ENCODE results near the gene CLTB. TPM values are rescaled to one million over a fixed set of nuclear protein-coding genes. Genes with fewer than 3 reads are reported as not detected.

CLTB gene
- total RNA-seq, 1 experiment from 2014 or later: 354 TPM

DNA sequence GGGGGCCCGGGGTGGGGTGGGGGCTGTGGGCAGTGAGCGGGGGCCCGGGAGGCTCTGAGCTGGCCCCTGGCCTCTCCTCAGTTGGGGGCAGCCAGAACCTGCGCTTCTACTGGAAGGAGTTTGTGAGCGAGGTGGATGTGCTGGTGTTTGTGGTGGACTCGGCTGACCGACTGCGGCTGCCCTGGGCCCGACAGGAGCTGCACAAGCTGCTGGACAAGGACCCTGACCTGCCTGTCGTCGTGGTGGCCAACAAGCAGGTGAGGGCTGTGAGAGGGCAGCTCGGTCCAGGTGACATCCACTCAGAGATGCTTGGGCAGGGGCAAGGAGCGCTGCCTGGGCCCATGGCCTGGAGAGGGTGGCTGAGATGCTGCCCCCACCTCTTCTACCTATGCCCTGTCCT, 47.6 kb downstream of the CLTB start:
- Histone ChIP-seq H3K4me3 (ENCODE audit: low read length) (no peak overlapping the region), H3K27me3 (ENCODE audit: low read length) (no peaks in the 10 kb centered on the region), H3K36me3 (ENCODE audit: low read depth, low read length) (no peaks in the 10 kb centered on the region), H3K9ac (ENCODE audit: low read length) (no peak overlapping the region), H3K4me2 (ENCODE audit: low read length) (no peak overlapping the region), H3K4me1 (ENCODE audit: insufficient read depth, low read length) (no peaks in the 10 kb centered on the region), H3K9me3 (ENCODE audit: low read length) (no peaks in the 10 kb centered on the region), H3K79me2 (ENCODE audit: low read length) (no peaks in the 10 kb centered on the region), H4K20me1 (ENCODE audit: low read length) (no peaks in the 10 kb centered on the region), H2AFZ (ENCODE audit: low read length) (no peak overlapping the region), H3K27ac (ENCODE audit: low read length) (no peak overlapping the region), H3F3A (ENCODE audit: low read length, unreplicated experiment) (no peaks in the 10 kb centered on the region), H3K9me2 (replicated peaks; ENCODE audit: low read length) (no peaks in the 10 kb centered on the region)
- TF ChIP-seq EZH2 (IDR thresholded peaks at IDR 0.05; ENCODE audit: low read length, unreplicated experiment): no peak
- no peak for TF ChIP-seq EZH2phosphoT487 (IDR thresholded peaks at IDR 0.05; ENCODE audit: borderline replicate concordance, low read length)
- TF ChIP-seq, protein P1, sequence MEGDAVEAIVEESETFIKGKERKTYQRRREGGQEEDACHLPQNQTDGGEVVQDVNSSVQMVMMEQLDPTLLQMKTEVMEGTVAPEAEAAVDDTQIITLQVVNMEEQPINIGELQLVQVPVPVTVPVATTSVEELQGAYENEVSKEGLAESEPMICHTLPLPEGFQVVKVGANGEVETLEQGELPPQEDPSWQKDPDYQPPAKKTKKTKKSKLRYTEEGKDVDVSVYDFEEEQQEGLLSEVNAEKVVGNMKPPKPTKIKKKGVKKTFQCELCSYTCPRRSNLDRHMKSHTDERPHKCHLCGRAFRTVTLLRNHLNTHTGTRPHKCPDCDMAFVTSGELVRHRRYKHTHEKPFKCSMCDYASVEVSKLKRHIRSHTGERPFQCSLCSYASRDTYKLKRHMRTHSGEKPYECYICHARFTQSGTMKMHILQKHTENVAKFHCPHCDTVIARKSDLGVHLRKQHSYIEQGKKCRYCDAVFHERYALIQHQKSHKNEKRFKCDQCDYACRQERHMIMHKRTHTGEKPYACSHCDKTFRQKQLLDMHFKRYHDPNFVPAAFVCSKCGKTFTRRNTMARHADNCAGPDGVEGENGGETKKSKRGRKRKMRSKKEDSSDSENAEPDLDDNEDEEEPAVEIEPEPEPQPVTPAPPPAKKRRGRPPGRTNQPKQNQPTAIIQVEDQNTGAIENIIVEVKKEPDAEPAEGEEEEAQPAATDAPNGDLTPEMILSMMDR (conservative IDR thresholded peaks at IDR 0.05; ENCODE audit: low read depth, low read length): no peak
- ChIA-PET CTCF (no interaction called here), POLR2A (ENCODE audit: unreplicated experiment) (no interaction called here)
- BruUV-seq (replicated peaks): no TSS peak
- no peak for ATAC-seq
- intact Hi-C loops (cut with micrococcal nuclease): no loop called here
- DNase-seq: no peak

DNA sequence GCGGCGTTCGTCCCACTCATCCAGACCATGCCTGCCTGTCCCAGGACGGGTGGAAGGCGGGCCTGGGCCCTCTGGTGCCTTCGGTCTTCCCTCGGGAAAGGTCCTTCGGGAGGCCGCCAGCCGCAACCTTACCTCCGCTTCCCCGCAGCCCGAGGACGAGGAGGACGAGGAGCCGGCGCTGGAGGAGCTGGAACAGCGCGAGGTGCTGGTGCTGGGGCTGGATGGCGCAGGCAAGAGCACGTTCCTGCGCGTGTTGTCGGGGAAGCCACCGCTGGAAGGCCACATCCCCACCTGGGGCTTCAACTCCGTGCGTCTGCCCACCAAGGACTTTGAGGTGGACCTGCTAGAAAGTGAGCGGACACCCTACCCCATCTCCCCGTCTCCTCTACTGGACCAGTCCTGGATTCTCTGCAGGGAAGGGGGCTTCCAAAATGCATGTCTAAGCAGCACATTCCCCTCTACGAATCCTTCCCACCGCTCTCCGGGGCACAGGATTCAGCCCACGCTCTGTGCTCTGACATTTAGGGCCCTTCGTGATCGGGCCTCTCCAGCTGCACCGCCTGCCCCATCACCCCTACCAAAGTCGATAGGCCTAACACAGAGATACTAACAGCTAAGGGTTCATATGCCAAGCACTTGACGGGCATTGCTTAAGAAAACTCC, 50.0 kb downstream of the CLTB start:
- no peaks in the 10 kb centered on the region for H4K20me1 ChIP-seq (ENCODE audit: low read length)
- no peak overlapping the region for H3K4me2 ChIP-seq (ENCODE audit: low read length)
- BruUV-seq (replicated peaks): no TSS peak
- POLR2A ChIA-PET (ENCODE audit: unreplicated experiment): no interaction called here
- no peaks in the 10 kb centered on the region for H3K36me3 ChIP-seq (ENCODE audit: low read depth, low read length)
- H3K4me3 ChIP-seq (ENCODE audit: low read length): no peak overlapping the region
- CTCF ChIA-PET: no interaction called here
- H2AFZ ChIP-seq (ENCODE audit: low read length): no peak overlapping the region
- no peaks in the 10 kb centered on the region for H3K9me2 ChIP-seq (replicated peaks; ENCODE audit: low read length)
- no peaks in the 10 kb centered on the region for H3K27me3 ChIP-seq (ENCODE audit: low read length)
- no peaks in the 10 kb centered on the region for H3K9me3 ChIP-seq (ENCODE audit: low read length)
- intact Hi-C loops (cut with micrococcal nuclease): no loop called here
- no peak for ATAC-seq
- H3F3A ChIP-seq (ENCODE audit: low read length, unreplicated experiment): no peaks in the 10 kb centered on the region
- TF ChIP-seq, protein P1 (conservative IDR thresholded peaks at IDR 0.05; ENCODE audit: low read depth, low read length): no peak
- no peak for TF ChIP-seq EZH2phosphoT487 (IDR thresholded peaks at IDR 0.05; ENCODE audit: borderline replicate concordance, low read length)
- TF ChIP-seq EZH2 (IDR thresholded peaks at IDR 0.05; ENCODE audit: low read length, unreplicated experiment): no peak
- no peak for DNase-seq
- no peak overlapping the region for H3K9ac ChIP-seq (ENCODE audit: low read length)
- peaks cover 6% of the 10 kb centered on the region; the same call in 1 of the 2 replicates for H3K4me1 ChIP-seq (ENCODE audit: insufficient read depth, low read length)
- peaks cover 2% of the 10 kb centered on the region for H3K79me2 ChIP-seq (ENCODE audit: low read length)
- H3K27ac ChIP-seq (ENCODE audit: low read length): no peak overlapping the region
